ENCODE data around the gene FMO1.

Gene FMO1, protein sequence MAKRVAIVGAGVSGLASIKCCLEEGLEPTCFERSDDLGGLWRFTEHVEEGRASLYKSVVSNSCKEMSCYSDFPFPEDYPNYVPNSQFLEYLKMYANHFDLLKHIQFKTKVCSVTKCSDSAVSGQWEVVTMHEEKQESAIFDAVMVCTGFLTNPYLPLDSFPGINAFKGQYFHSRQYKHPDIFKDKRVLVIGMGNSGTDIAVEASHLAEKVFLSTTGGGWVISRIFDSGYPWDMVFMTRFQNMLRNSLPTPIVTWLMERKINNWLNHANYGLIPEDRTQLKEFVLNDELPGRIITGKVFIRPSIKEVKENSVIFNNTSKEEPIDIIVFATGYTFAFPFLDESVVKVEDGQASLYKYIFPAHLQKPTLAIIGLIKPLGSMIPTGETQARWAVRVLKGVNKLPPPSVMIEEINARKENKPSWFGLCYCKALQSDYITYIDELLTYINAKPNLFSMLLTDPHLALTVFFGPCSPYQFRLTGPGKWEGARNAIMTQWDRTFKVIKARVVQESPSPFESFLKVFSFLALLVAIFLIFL

DNA sequence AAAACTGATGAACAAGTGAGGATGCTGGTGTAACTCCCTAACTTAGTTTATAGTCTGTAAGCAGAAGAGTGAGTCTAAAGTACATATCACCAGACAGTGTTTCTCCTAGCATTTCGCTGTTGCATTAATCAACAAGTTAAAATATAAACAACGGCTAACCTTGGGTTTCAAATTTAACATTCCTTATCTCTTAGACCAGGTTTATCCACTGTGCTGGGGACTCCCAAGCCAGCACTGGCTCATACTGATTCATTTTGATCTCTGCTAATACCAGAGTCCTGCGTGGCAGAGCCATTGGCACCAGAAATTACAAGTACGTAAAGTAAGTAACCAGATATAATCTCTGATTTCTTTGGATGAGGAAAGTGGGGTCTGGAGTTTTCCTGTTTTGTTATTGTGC, at the start of gene FMO1:
Gene FMO1, plus strand, starts transcription at position 193 of the 400 bp plus-strand sequence. CDS start 9,594 bp downstream, outside the sequence.
- Histone ChIP-seq H3K4me2 (ENCODE audit: low read length) (no peak within 1 kb of the TSS), H3K79me2 (no peaks in the 10 kb centered on the region), H3K4me1 (no peaks in the 10 kb centered on the region), H3K9me3 (ENCODE audit: control insufficient read depth, low read length) (no peaks in the 10 kb centered on the region), H3K9ac (no peak within 1 kb of the TSS), H2AFZ (no peak within 1 kb of the TSS), H3K27ac (no peak within 1 kb of the TSS), H3K36me3 (ENCODE audit: control insufficient read depth, insufficient read depth, low read length) (no peaks in the 10 kb centered on the region), H3K4me3 (ENCODE audit: low read depth, low read length) (no peak within 1 kb of the TSS), H3K27me3 (ENCODE audit: control insufficient read depth, insufficient read depth, low read length) (no peaks in the 10 kb centered on the region)
- TF ChIP-seq CTCF (IDR thresholded peaks at IDR 0.05), result no peak

GRCh38 chr1:171204296-171204695, 44.0 kb upstream of the FMO1 start:
- no peaks in the 10 kb centered on the region for H3K9me3 ChIP-seq (ENCODE audit: control insufficient read depth, low read length)
- no peaks in the 10 kb centered on the region for H3K4me1 ChIP-seq
- no peak overlapping the region for H3K9ac ChIP-seq
- no peaks in the 10 kb centered on the region for H3K79me2 ChIP-seq
- no peak overlapping the region for H2AFZ ChIP-seq
- no peaks in the 10 kb centered on the region for H3K36me3 ChIP-seq (ENCODE audit: control insufficient read depth, insufficient read depth, low read length)
- H3K27me3 ChIP-seq (ENCODE audit: control insufficient read depth, insufficient read depth, low read length), result no peaks in the 10 kb centered on the region
- no peak overlapping the region for H3K4me2 ChIP-seq (ENCODE audit: low read length)
- H3K4me3 ChIP-seq (ENCODE audit: low read depth, low read length), result no peak overlapping the region
- H3K27ac ChIP-seq, result no peak overlapping the region
- no peak for TF ChIP-seq CTCF (IDR thresholded peaks at IDR 0.05)

DNA sequence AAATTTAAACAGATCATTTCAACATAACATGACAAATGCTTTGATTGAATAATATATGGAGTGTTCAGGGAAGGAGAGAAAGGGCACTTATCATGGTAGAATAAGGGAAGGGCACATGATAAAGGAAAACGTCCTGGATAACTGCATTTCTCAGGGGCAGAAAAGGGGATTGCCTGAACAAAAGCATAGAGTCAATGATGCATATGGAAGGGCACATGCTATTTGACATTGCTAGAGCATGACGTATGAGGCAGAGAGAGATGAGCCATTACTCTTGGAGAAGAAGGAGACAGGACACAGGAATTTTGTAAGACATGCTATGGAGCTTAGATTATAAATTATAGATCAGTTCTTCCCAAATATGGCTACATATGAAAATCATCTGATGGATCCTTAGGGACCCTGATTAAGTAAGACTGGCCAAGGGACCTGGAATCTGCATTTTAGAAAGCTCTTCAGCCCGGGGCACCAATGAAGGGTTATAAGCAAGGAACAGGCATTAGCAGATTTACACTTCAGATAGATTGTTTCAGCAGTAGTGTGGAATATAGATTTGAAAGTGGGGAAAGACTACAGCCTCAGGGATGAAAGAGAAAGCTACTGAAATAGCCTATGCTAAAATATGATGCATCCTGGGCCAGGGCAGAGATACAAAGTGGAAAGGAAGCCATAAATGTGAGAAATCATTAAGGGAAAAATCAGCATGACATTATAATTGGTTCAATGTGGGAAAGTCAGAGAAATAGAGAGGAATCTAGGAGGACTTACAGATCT, 41.9 kb upstream of the FMO1 start:
- TF ChIP-seq CTCF (IDR thresholded peaks at IDR 0.05), result no peak
- Histone ChIP-seq H3K4me2 (ENCODE audit: low read length) (no peak overlapping the region), H3K27ac (no peak overlapping the region), H3K79me2 (no peaks in the 10 kb centered on the region), H3K36me3 (ENCODE audit: control insufficient read depth, insufficient read depth, low read length) (no peaks in the 10 kb centered on the region), H3K9ac (no peak overlapping the region), H3K4me1 (no peaks in the 10 kb centered on the region), H3K27me3 (ENCODE audit: control insufficient read depth, insufficient read depth, low read length) (no peaks in the 10 kb centered on the region), H3K4me3 (ENCODE audit: low read depth, low read length) (no peak overlapping the region), H3K9me3 (ENCODE audit: control insufficient read depth, low read length) (no peaks in the 10 kb centered on the region), H2AFZ (no peak overlapping the region)

GRCh38 chr1:171206978-171207355, 41.3 kb upstream of the FMO1 start:
- TF ChIP-seq CTCF (IDR thresholded peaks at IDR 0.05), result no peak
- Histone ChIP-seq H3K4me3 (ENCODE audit: low read depth, low read length) (no peak overlapping the region), H2AFZ (no peak overlapping the region), H3K4me2 (ENCODE audit: low read length) (no peak overlapping the region), H3K27ac (no peak overlapping the region), H3K79me2 (no peaks in the 10 kb centered on the region), H3K27me3 (ENCODE audit: control insufficient read depth, insufficient read depth, low read length) (no peaks in the 10 kb centered on the region), H3K9me3 (ENCODE audit: control insufficient read depth, low read length) (no peaks in the 10 kb centered on the region), H3K9ac (no peak overlapping the region), H3K36me3 (ENCODE audit: control insufficient read depth, insufficient read depth, low read length) (no peaks in the 10 kb centered on the region), H3K4me1 (no peaks in the 10 kb centered on the region)
